ENCODE measurements around the gene DENR.
"Not testable (repeated sequence)": the region's sequence is repeated elsewhere in the genome, so short reads cannot be mapped to it uniquely, and the experiment has no call there.

Gene DENR

DNA sequence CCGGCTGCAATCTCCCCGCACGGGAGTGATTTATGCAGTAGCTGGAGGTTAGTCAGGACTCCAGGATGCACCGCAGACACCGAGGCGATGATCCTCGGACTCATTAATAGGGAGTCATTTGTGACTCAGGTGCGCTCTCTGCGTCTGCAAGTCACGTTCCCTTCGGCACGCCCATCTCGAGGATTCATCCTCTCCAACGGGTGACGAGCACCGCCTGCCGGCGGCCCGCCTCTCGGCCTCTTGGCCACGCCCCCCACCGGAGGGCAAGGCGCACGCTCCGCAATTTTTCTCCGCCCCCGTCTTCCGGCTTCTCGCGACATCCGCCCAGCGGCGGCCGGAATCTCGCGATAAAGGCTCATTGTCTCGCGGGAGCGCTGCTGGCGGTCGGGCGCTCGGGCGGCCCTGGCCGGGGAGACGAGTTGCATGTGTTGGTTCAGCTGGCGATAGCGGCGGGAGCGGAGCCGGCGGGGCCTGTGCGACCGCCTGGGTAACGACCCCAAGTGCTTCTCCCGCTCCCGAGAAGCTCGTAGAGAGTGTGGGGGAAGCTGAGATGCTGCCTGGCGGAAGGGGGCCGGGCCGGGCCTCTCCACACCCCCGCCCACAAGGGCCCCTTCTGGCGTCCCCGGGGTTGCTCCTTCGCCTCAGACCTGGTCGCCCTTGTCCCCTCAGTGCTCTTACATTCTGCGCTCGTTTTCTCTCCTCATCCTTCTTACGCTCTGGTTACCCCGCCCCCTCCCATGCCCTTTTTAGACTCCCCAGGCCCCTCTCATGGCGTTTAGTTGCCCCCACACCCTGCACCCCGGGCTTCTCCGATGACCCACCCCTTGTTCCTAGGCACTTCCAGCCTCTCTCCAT is at the start of gene DENR:
TSS of gene DENR (plus strand) at position 361 of the 855 bp plus-strand sequence. CDS start 878 bp downstream, outside the sequence.
- peak; percentile 99 for DNase-seq (ENCODE audit: low read depth, low spot score)

DNA sequence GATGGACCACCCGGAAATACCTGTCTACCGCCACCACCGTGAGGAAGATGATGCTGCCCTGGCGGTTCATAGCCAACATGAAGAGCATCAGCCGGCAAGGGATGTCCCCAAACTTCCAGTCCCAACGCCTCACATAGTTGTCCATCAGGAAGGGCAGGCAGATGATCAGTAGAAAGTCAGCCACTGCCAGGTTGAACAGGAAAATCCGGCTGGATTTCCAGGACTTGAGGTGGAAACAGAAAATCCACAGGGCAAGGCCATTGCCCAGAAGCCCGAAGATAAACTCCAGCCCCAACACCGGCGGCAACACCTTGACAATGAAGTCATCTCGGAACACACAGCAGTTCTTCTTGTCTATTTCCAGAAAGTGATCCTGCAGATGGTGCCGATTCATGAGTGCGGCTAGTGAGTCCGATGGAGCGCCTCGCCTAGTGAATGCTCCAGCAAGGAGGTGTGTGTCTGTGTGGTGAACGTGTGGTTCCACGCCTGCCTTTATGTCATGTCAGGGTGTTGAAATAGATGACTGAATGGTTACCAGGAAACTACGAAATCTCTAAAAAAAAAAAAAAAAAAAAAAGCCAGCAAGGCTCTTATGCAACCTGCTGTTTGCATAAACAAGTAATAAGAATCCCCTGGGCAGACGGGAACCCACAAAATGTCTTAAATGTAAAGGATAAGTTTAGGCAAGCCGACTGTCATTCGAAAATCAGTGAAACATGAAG is 49.6 kb upstream of the DENR start, which contains the start of gene HCAR2:
TSS of gene HCAR2 (minus strand) at position 468 of the 722 bp plus-strand sequence. CDS start at position 394, 74 bp downstream.
- DNase-seq (ENCODE audit: low read depth, low spot score): not testable (repeated sequence)

- not testable (repeated sequence) for DNase-seq (ENCODE audit: low read depth, low spot score)
These were observed 48.8 kb upstream of the DENR start for GRCh38 chr12:122703841-122704240.

- DNase-seq (ENCODE audit: low read depth, low spot score): not testable (repeated sequence)
These were observed 43.3 kb upstream of the DENR start for GRCh38 chr12:122709287-122709686.

- not testable (repeated sequence) for DNase-seq (ENCODE audit: low read depth, low spot score)
These were observed 42.3 kb upstream of the DENR start for GRCh38 chr12:122710341-122710740.

DNA sequence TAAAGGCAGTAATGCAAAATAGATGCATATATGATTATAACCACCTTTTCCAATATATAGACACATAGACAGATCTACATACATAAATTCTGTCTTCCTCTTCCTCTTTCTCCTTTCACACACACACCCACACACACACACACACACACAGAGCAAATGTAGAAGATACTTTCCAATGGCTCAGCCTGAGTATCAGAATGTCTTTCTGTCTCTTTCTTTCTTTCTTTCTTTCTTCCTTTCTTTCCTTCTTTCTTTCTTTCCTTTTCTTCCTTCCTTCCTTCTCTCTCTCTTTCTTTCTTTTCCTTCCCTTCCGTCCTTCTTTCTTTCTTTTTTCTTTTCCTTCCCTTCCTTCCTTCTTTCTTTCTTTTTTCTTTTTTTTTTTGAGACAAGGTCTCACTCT is 41.4 kb upstream of the DENR start:
- DNase-seq (ENCODE audit: low read depth, low spot score): not testable (repeated sequence)

GRCh38 chr12:122713491-122714188 is 39.0 kb upstream of the DENR start:
- not testable (repeated sequence) for DNase-seq (ENCODE audit: low read depth, low spot score)

DNA sequence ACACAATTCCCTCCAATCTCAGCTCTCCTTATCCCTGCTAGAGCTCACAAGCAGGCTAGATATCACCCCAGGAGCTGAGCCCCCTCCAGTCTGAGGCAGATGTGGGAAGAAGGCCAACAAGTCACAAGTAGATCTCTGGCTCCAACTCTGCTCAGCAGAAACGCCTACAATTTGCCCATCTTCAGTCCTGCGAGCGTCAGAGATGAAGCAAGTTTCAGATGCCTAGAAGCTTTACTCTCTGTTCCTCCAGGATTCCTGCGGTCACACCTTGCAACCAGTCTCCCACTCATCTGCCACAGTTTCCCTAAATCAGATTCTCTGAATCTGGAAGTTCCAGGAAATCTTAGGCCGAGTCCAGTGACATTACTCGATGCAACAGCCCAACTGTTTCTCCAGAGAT is 37.4 kb upstream of the DENR start:
- DNase-seq (ENCODE audit: low read depth, low spot score): not testable (repeated sequence)

DNA sequence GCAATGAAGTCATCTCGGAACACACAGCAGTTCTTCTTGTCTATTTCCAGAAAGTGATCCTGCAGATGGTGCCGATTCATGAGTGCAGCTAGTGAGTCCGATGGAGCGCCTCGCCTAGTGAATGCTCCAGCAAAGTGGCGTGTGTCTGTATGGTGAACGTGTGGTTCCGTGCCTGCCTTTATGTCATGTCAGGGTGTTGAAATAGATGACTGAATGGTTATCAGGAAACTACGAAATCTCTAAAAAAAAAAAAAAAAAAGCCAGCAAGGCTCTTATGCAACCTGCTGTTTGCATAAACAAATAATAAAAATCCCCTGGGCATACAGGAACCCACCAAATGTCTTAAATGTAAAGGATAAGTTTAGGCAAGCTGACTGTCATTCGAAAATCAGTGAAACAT is 36.0 kb upstream of the DENR start, which contains the start of gene HCAR3:
TSS of gene HCAR3 (minus strand) at position 154 of the 400 bp plus-strand sequence. CDS start at position 80, 74 bp downstream.
- not testable (repeated sequence) for DNase-seq (ENCODE audit: low read depth, low spot score)

GRCh38 chr12:122721057-122721545 is 31.5 kb upstream of the DENR start:
- DNase-seq (ENCODE audit: low read depth, low spot score): peak; percentile 15

DNA sequence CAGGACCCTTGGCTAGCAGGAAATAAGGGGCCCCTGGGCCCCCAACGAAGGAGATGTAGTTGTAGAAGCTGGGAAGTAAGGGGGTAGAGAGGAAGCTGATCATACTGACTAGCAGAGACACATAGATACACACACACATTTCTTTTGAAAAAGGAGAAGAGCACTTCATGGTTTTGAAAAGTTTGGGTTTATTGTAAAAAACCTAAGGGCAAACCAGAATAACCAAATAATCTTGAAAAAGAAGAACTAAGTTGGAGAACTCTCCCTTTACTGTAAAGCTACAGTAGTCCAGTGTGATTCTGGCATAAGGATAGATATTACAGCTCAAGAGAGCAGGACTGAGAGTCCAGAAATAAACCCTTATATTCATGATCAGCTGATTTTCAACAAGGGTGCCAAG is 30.2 kb upstream of the DENR start:
- no peak for DNase-seq (ENCODE audit: low read depth, low spot score)

DNA sequence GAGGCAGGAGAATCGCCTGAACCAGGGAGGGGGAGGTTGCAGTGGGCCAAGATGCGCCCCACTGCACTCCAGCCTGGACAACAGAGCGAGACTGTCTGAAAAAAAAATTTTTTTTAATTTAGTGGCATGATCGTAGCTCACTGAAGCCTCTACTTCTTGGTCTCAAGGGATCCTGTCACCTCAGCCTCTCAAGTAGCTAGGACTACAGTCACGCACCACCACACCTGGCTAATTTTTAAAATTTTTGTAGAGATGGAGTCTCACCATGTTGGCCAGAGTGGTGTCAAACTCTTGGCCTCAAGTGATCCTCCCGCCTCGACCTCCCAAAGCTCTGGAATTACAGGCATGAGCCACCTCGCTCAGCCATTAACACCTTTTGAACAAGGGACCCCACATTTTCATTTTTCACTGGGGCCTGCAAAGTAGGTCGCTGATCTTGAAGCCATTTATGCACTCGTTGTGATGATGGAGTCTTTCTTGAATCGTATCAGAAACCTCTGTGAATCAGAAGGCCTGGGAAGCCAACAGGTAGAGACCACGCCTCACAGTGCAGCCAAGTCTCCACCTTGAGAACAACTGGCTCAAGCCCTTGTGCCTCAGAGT is 27.9 kb upstream of the DENR start:
- DNase-seq (ENCODE audit: low read depth, low spot score): no peak

DNA sequence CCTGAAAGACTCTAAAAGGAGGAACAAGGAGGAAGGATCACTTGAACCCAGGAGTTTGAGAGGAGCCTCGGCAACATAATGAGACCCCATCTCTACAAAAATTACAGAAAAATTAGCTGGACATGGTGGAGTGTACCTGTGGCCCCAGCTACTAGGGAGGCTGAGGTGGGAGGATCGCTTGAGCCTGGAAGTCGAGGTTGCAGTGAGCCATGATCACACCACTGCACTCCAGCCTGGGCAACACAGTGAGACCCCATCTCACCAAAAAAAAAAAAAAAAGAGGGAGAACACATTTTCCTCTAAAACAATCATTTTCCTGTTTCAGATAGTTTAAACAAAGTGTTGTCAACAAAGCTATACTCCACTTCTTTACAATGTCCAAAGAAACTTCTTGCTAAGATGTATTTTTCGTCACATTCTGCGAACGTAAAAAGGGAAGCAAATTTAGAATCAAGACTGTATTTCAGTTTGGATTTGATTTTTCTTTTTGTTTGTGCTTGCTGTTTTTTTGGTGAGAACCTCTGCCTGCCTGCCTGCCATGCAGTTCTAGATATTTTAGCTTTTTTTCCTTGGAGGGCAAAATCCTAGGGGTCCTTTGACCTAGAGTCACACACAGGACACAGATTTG is 27.1 kb upstream of the DENR start:
- DNase-seq (ENCODE audit: low read depth, low spot score): no peak

- DNase-seq (ENCODE audit: low read depth, low spot score): peak; percentile 45
These were observed 26.5 kb upstream of the DENR start for GRCh38 chr12:122726080-122726558.

- no peak for DNase-seq (ENCODE audit: low read depth, low spot score)
These were observed 22.9 kb upstream of the DENR start for GRCh38 chr12:122729583-122730214.

- no peak for DNase-seq (ENCODE audit: low read depth, low spot score)
These were observed 22.2 kb upstream of the DENR start, which contains the start of gene HCAR1 for GRCh38 chr12:122730215-122731014. TSS of gene HCAR1 (minus strand) at chr12:122730844. CDS start at chr12:122730339, 505 bp downstream.

GRCh38 chr12:122732170-122732569 is 20.5 kb upstream of the DENR start:
- no peak for DNase-seq (ENCODE audit: low read depth, low spot score)

GRCh38 chr12:122732611-122733010 is 20.0 kb upstream of the DENR start:
- DNase-seq (ENCODE audit: low read depth, low spot score): no peak

DNA sequence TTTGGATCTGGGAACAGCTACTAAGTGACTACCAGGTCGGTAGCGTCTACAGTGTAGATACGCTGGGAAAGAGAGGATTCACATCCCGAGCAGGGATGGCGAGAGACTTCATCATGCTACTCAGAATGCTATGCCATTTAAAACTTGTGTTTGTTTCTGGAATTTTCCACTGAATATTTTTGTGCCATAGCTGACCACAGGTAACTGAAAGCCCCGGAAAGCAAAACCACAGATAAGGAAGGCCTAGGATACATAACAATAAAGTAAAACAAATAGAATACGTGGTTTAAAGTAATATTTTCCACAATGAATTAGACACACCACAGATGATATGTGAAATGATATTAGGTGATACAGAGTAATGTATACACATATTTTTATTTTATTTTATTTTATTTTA is 14.1 kb upstream of the DENR start:
- DNase-seq (ENCODE audit: low read depth, low spot score): peak; percentile 52

Data from astrocyte of the hippocampus (primary cell).